Bronchial epithelial cell (primary cell): ENCODE data around the gene ECSIT. TPM values are rescaled to one million over a fixed set of nuclear protein-coding genes. Genes with fewer than 3 reads are reported as not detected.

Experiments
- DNase-seq: peaks from one replicate; pipeline ENCODE4 v3.0.0-alpha.2; 2010; ENCODE audit warnings: low read depth
- FAIRE-seq: peaks from 2 replicates; lab custom pipeline; 2011; peaks lifted over from hg19 to GRCh38; lab: Jason Lieb, UNC
- H3K27me3 ChIP-seq: 2 replicates; pipeline ENCODE4 v1.5.1; 2011; ENCODE audit warnings: low read length; ENCODE audit not compliant: control insufficient read depth, insufficient read depth
- H3K36me3 ChIP-seq: 2 replicates; pipeline ENCODE4 v1.5.1; 2011; ENCODE audit warnings: low read length; ENCODE audit not compliant: control insufficient read depth, insufficient read depth
- H3K4me3 ChIP-seq: 2 replicates; pipeline ENCODE4 v1.5.1; 2011; ENCODE audit warnings: mild to moderate bottlenecking, low read depth, low read length, control low read depth
- CTCF ChIP-seq: IDR thresholded peaks from 2 replicates; pipeline ENCODE4 v1.5.1; 2011; ENCODE audit warnings: mild to moderate bottlenecking, moderate library complexity, low read length, control low read depth, inconsistent platforms; ENCODE audit not compliant: insufficient read depth, severe bottlenecking
- total RNA-seq: library from RNA; depleted of rRNA; stranded (reverse); fragments of >200 nt; gene quantifications from 2 replicates; pipeline ENCODE4 v1.2.1, GENCODE V29; 2014

The ECSIT gene
- total RNA-seq, 1 donor from 2014 or later: 57.4 TPM

GRCh38 chr19:11551603-11552235 is 22.8 kb upstream of the ECSIT start:
- TF ChIP-seq CTCF: peak; percentile 30
- FAIRE-seq (no peak), DNase-seq (no peak)
- H3K36me3 ChIP-seq: peaks cover 17% of the 10 kb centered on the region
- no peak overlapping the region for H3K4me3 ChIP-seq
- H3K27me3 ChIP-seq: no peaks in the 10 kb centered on the region

- Histone ChIP-seq H3K27me3 (no peaks in the 10 kb centered on the region), H3K4me3 (no peak overlapping the region), H3K36me3 (peaks cover 10% of the 10 kb centered on the region)
- no peak for DNase-seq
- FAIRE-seq: no peak
- TF ChIP-seq CTCF: no peak
Measured at GRCh38 chr19:11550265-11550664, 21.3 kb upstream of the ECSIT start.

- Histone ChIP-seq H3K36me3 (peaks cover 9% of the 10 kb centered on the region), H3K4me3 (no peak overlapping the region), H3K27me3 (no peaks in the 10 kb centered on the region)
- no peak for TF ChIP-seq CTCF
- no peak for DNase-seq
- FAIRE-seq: no peak
Measured at GRCh38 chr19:11549386-11549953, 20.5 kb upstream of the ECSIT start.

- no peak for TF ChIP-seq CTCF
- Histone ChIP-seq H3K36me3 (peaks cover 5% of the 10 kb centered on the region), H3K27me3 (no peaks in the 10 kb centered on the region), H3K4me3 (no peak overlapping the region)
- DNase-seq (no peak), FAIRE-seq (no peak)
Measured at GRCh38 chr19:11547929-11548700, 19.2 kb upstream of the ECSIT start.

GRCh38 chr19:11541238-11541637 is 12.3 kb upstream of the ECSIT start:
- FAIRE-seq: no peak

More at GRCh38 chr19:11541238-11541637, 12.3 kb upstream of the ECSIT start:
- no peak for TF ChIP-seq CTCF
- H3K36me3 ChIP-seq: no peaks in the 10 kb centered on the region
- H3K27me3 ChIP-seq: peaks cover 8% of the 10 kb centered on the region
- no peak overlapping the region for H3K4me3 ChIP-seq
- no peak for DNase-seq
